Vagina (tissue), 2 donors: ENCODE data around the gene CERS1. TPM values are rescaled to one million over a fixed set of nuclear protein-coding genes. Genes with fewer than 3 reads are reported as not detected.

Experiments used
- DNase-seq, 2 donors: peaks; one replicate each; pipeline ENCODE4 v3.0.0-alpha.2; 2017; ENCODE audit errors: extremely low spot score in 2 of 2
- H3K27ac ChIP-seq: fragments of 200-600 bp; sonication (generic); one replicate; pipeline ENCODE4 v1.5.1; 2019
- H3K27me3 ChIP-seq: fragments of 200-600 bp; sonication (generic); one replicate; pipeline ENCODE4 v1.5.1; 2019
- H3K36me3 ChIP-seq, 2 donors: fragments of 200-600 bp; sonication (generic); one replicate each; pipeline ENCODE4 v1.5.1; 2017 to 2019
- H3K4me1 ChIP-seq: fragments of 200-600 bp; sonication (generic); one replicate; pipeline ENCODE4 v1.5.1; 2019
- H3K4me3 ChIP-seq, 2 donors: fragments of 200-600 bp; sonication (generic); 1 replicate in 1 of 2; 2 replicates in 1 of 2; pipeline ENCODE4 v1.5.1; 2016 to 2019
- H3K9me3 ChIP-seq: fragments of 200-600 bp; sonication (generic); one replicate; pipeline ENCODE4 v1.5.1; 2019
- POLR2A ChIP-seq, 2 donors: fragments of 450-650 bp; IDR thresholded peaks; one replicate each; pipeline ENCODE4 v1.6.1; 2017; ENCODE audit warnings: antibody characterized with exemption in 2 of 2, mild to moderate bottlenecking in 2 of 2, moderate library complexity in 2 of 2
- POLR2AphosphoS5 ChIP-seq, 2 donors: sonication (generic); formaldehyde crosslinking; IDR thresholded peaks; one replicate each; pipeline ENCODE4 v1.9.0; 2017; ENCODE audit warnings: antibody characterized with exemption in 2 of 2, mild to moderate bottlenecking in 2 of 2, low read depth in 1 of 2; ENCODE audit not compliant: insufficient read depth in 1 of 2
- intact Hi-C: fragments of 100-400 bp; cut with DNase I; formaldehyde crosslinking; loops from one replicate; pipeline ENCODE4 v1.15.1; 2023
- total RNA-seq: library from RNA; depleted of rRNA; stranded (reverse); fragments of >200 nt; gene quantifications from one replicate; pipeline ENCODE4 v1.2.3, GENCODE V29; 2016
- TF ChIP-seq, protein P1 (sequence below), 3 experiments: fragments of 450-650 bp in 2 of 3; fragments of 200-600 bp in 1 of 3; sonication (generic) in 1 of 3; IDR thresholded peaks; one replicate each; pipeline ENCODE4 v1.5.1; 2017 to 2019; ENCODE audit warnings: antibody characterized with exemption in 3 of 3, mild to moderate bottlenecking in 2 of 3, moderate library complexity in 2 of 3

CERS1 gene
- total RNA-seq, 1 donor from 2014 or later = 0.49 TPM

DNA sequence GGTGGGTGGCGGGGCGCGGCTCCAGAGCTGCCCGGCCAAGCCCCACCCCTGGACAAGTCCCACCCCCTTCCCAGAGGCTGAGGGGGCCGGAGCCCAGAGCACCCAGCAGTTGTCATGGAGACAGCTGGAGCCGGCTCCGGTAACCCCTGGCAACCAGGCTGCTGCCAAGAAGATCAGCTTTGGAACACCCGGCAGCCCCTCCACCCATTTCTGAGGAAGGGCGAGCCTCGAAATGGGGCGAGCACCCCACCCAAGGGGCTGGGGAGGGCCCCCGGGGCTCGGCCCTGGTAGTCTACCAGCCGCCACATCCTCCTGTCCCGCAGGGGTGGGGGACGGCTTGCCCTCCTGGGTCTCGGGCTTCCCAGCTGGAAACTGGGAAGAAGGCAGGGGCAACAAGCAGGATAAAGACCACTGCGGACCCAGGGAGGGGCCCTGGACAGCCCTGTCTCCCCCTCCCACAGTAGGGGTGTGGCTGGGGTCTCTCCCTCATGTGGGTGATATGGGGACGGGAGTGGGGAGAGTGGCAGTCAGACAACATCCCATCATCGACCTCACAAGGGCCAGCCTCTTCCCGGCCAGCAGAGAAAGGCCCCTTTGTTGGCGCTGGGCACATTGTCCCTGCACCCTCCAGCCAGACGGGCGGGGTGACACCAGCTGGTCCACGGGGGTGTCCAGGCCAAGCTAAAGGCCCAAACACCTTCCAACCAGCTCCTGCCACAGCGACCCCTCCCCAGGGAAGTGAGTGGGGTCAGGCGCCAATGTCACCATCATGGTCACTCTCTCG lies 1.5 kb downstream of the CERS1 start:
- intact Hi-C loops = no loop called here
- Histone ChIP-seq H3K27me3 (peaks cover 5% of the 10 kb centered on the region), H3K4me3 (peak overlapping the region; percentile 42 to 46), H3K9me3 (no peaks in the 10 kb centered on the region), H3K27ac (no peak overlapping the region), H3K4me1 (peaks cover 24% of the 10 kb centered on the region), H3K36me3 (peaks cover 0 to 3% of the 10 kb centered on the region in 2 donors)
- DNase-seq = no peak
- no peak for TF ChIP-seq POLR2AphosphoS5 (IDR thresholded peaks at IDR 0.05; ENCODE audit: insufficient read depth in 1 of 2, low read depth in 1 of 2)
- no peak for TF ChIP-seq POLR2A (IDR thresholded peaks at IDR 0.05)
- TF ChIP-seq, protein P1, sequence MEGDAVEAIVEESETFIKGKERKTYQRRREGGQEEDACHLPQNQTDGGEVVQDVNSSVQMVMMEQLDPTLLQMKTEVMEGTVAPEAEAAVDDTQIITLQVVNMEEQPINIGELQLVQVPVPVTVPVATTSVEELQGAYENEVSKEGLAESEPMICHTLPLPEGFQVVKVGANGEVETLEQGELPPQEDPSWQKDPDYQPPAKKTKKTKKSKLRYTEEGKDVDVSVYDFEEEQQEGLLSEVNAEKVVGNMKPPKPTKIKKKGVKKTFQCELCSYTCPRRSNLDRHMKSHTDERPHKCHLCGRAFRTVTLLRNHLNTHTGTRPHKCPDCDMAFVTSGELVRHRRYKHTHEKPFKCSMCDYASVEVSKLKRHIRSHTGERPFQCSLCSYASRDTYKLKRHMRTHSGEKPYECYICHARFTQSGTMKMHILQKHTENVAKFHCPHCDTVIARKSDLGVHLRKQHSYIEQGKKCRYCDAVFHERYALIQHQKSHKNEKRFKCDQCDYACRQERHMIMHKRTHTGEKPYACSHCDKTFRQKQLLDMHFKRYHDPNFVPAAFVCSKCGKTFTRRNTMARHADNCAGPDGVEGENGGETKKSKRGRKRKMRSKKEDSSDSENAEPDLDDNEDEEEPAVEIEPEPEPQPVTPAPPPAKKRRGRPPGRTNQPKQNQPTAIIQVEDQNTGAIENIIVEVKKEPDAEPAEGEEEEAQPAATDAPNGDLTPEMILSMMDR (IDR thresholded peaks at IDR 0.05) = no peak

DNA sequence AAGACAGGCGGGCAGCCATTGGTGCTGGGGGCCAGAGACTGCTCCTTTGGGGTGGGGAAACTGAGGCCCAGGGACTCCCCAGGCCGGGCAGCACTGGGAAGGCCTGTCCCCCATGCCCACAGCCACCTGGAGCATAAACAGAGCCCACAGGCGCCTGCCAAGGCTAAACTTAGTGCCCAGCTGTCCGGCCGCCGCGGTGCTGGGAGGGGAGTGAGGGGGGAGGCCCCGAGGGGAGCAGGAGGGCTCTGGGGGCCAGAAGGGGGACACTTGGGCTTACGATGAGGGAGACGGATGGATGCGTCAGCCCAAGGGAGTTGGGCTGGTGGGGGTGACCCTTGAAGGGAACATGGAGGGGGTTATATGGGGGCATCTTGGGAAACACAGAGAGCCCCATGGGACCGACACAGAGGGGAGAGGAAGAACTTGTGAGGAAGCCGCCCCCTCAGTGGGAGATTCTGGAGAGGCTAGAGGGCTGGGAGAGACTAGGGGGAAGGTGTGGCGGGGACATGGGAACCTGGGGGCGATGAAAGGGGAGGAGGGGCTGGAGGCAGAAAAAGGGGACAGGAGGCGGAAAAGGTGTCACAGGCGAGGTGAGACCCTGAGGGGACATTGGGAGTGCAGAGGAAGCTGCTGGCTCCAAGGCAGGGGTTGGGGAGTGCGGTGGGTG lies 2.2 kb downstream of the CERS1 start:
- H3K4me3 ChIP-seq = no peak overlapping the region

DNA sequence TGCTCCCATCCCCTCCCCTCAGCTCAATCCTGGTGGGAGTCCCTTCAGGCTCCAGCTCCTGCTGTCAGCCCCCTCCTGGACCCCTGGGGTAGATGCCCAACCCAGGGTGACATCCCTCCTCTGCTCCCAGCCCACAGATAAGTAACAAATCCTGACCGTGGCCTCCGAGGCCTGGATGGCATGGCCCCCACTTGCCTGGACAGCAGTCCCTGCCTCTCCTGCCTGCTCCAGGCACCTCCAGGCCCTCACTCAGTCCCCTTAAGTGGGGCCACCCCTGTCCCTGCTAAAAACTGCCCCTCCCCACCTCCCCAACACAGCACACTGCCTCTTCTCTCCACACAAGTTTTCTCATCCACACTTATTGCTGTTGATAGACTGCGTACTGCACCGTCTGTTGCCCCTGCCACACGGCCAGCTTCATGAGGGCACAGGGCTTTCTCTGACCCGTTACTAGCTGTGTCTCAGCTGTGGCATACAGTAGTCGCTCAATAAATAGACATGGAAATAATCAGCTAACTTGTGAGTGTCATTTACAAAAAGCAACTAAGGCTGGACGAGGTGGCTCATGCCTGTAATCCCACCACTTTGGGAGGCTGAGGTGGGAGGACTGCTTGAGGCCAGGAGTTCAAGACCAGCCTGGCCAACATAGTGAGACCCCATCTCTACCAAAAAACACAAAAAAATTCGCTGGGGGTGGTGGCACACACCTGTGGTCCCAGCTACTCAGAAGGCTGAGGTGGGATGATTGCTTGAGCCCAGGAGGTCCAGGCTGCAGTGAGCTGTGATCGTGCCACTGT lies 5.8 kb downstream of the CERS1 start:
- intact Hi-C loops = no loop called here
- no peak for DNase-seq
- H3K36me3 ChIP-seq = no peaks in the 10 kb centered on the region
- no peaks in the 10 kb centered on the region for H3K9me3 ChIP-seq
- TF ChIP-seq POLR2AphosphoS5 (IDR thresholded peaks at IDR 0.05; ENCODE audit: insufficient read depth in 1 of 2, low read depth in 1 of 2) (no peak), POLR2A (IDR thresholded peaks at IDR 0.05) (no peak)
- TF ChIP-seq, protein P1 (IDR thresholded peaks at IDR 0.05) = no peak
- H3K4me3 ChIP-seq = no peak overlapping the region
- no peak overlapping the region for H3K27ac ChIP-seq
- H3K27me3 ChIP-seq = peaks cover 5% of the 10 kb centered on the region
- H3K4me1 ChIP-seq = peaks cover 12% of the 10 kb centered on the region

More for the DNA sequence above, 2.2 kb downstream of the CERS1 start:
- DNase-seq = no peak
- H3K27ac ChIP-seq = no peak overlapping the region
- no peak for TF ChIP-seq POLR2AphosphoS5 (IDR thresholded peaks at IDR 0.05; ENCODE audit: insufficient read depth in 1 of 2, low read depth in 1 of 2)
- TF ChIP-seq, protein P1 (IDR thresholded peaks at IDR 0.05) = no peak
- TF ChIP-seq POLR2A (IDR thresholded peaks at IDR 0.05) = no peak
- H3K27me3 ChIP-seq = peaks cover 5% of the 10 kb centered on the region
- intact Hi-C loops = no loop called here
- no peaks in the 10 kb centered on the region for H3K36me3 ChIP-seq
- H3K4me1 ChIP-seq = peaks cover 24% of the 10 kb centered on the region
- H3K9me3 ChIP-seq = no peaks in the 10 kb centered on the region

DNA sequence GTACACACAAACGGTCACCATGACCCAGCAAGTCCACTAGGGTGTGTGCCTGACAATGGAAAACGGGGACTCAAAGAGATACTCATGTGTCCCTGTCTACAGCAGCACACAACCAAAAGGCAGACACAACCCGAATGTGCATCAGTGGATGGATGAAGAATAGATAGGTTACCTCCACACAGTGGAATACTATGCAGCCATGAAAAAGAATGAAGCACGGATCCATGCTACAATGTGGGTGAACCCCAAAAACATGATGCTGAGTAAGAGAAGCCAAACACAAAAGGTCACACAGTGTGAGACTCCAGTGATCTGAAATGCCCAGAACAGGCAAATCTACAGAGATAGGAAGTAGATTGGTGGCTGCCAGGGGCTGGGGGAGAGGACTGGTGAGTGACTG lies 9.0 kb downstream of the CERS1 start:
- no peak for TF ChIP-seq POLR2AphosphoS5 (IDR thresholded peaks at IDR 0.05; ENCODE audit: insufficient read depth in 1 of 2, low read depth in 1 of 2)
- TF ChIP-seq, protein P1 (IDR thresholded peaks at IDR 0.05) = no peak
- TF ChIP-seq POLR2A (IDR thresholded peaks at IDR 0.05) = no peak

More for the DNA sequence above, 9.0 kb downstream of the CERS1 start:
- DNase-seq = no peak
- Histone ChIP-seq H3K27ac (no peak overlapping the region), H3K4me3 (no peak overlapping the region), H3K4me1 (no peaks in the 10 kb centered on the region), H3K9me3 (no peaks in the 10 kb centered on the region), H3K27me3 (no peaks in the 10 kb centered on the region), H3K36me3 (no peaks in the 10 kb centered on the region)
- intact Hi-C loops = no loop called here
